H1 (cell line): ENCODE results near the gene UPF1. TPM values are rescaled to one million over a fixed set of nuclear protein-coding genes. Genes with fewer than 3 reads are reported as not detected.

Experiments
- CTCF ChIA-PET: fragments of 300-600 bp; sonication (Branson Sonifier 250); formaldehyde crosslinking; loops from one replicate; lab custom pipeline; 2021; ENCODE audit not compliant: partially characterized antibody; lab: Charles Lee
- POLR2A ChIA-PET: fragments of 300-600 bp; sonication (Branson Sonifier 250); formaldehyde crosslinking; loops from one replicate; lab custom pipeline; 2021; ENCODE audit warnings: inconsistent platforms; ENCODE audit not compliant: partially characterized antibody; lab: Charles Lee
- DNase-seq, 2 experiments: peaks; one replicate each; pipeline versions ENCODE4 v3.0.0 to v3.0.0-alpha.2; 2010 to 2022; ENCODE audit warnings: low spot score in 2 of 2, low read depth in 1 of 2, mixed read lengths in 1 of 2
- FAIRE-seq: peaks from 2 replicates; lab custom pipeline; 2011; peaks lifted over from hg19 to GRCh38; lab: Jason Lieb, UNC
- H2AFZ ChIP-seq: 2 replicates; pipeline ENCODE4 v1.8.1; 2012; ENCODE audit warnings: low read length, inconsistent platforms
- H2AK5ac ChIP-seq: 2 replicates; pipeline ENCODE4 v1.6.1; 2013; ENCODE audit warnings: low read depth, low read length
- H2BK120ac ChIP-seq: replicated peaks from 2 replicates; pipeline ENCODE3; 2013; ENCODE audit warnings: low read depth, low read length, inconsistent platforms
- H2BK12ac ChIP-seq: 2 replicates; pipeline ENCODE4 v1.6.1; 2013; ENCODE audit warnings: low read depth, low read length
- H2BK15ac ChIP-seq: 2 replicates; pipeline ENCODE4 v1.6.1; 2013; ENCODE audit warnings: low read length
- H2BK20ac ChIP-seq: 2 replicates; pipeline ENCODE4 v1.6.1; 2013; ENCODE audit warnings: low read length
- H2BK5ac ChIP-seq: 2 replicates; pipeline ENCODE4 v1.6.1; 2013; ENCODE audit warnings: low read depth, low read length
- H3K14ac ChIP-seq: 2 replicates; pipeline ENCODE4 v1.6.1; 2013; ENCODE audit warnings: inconsistent platforms; ENCODE audit not compliant: insufficient read length
- H3K18ac ChIP-seq: 2 replicates; pipeline ENCODE4 v1.6.1; 2013; ENCODE audit warnings: low read length; ENCODE audit errors: extremely low read depth
- H3K23ac ChIP-seq: 2 replicates; pipeline ENCODE4 v1.6.1; 2013; ENCODE audit warnings: inconsistent platforms; ENCODE audit not compliant: insufficient read length
- H3K23me2 ChIP-seq: 2 replicates; pipeline ENCODE4 v1.6.1; 2013; ENCODE audit warnings: low read depth, low read length
- H3K27ac ChIP-seq: 2 replicates; pipeline ENCODE4 v1.6.1; 2011; ENCODE audit warnings: low read depth, low read length, inconsistent platforms
- H3K27me3 ChIP-seq, 4 experiments: replicated peaks in 1 of 4; 1 replicate in 1 of 4; 2 replicates in 3 of 4; pipeline versions ENCODE4 v1.6.1 to v1.8.1; 2011 to 2013; ENCODE audit warnings: low read length in 3 of 4, mild to moderate bottlenecking in 3 of 4, inconsistent platforms in 2 of 4, mixed read lengths in 2 of 4, moderate library complexity in 1 of 4; ENCODE audit not compliant: control insufficient read depth in 3 of 4, insufficient read depth in 3 of 4; ENCODE audit errors: extremely low read depth in 1 of 4
- H3K36me3 ChIP-seq, 4 experiments: 2 replicates each; pipeline versions ENCODE4 v1.6.1 to v1.8.1; 2011 to 2013; ENCODE audit warnings: mild to moderate bottlenecking in 4 of 4, low read length in 3 of 4, moderate library complexity in 2 of 4, control low read depth in 1 of 4, inconsistent platforms in 1 of 4; ENCODE audit not compliant: insufficient read depth in 4 of 4, control insufficient read depth in 2 of 4
- H3K4ac ChIP-seq: replicated peaks from 2 replicates; pipeline ENCODE3; 2013; ENCODE audit warnings: low read length, low read depth, mixed read lengths, inconsistent platforms; ENCODE audit not compliant: insufficient read length
- H3K4me1 ChIP-seq, 4 experiments: replicated peaks in 1 of 4; 1 replicate in 1 of 4; 2 replicates in 3 of 4; pipeline versions ENCODE4 v1.6.1 to v1.8.1; 2011 to 2013; ENCODE audit warnings: low read length in 3 of 4, inconsistent platforms in 2 of 4, mixed read lengths in 1 of 4; ENCODE audit not compliant: insufficient read depth in 4 of 4, control insufficient read depth in 3 of 4
- H3K4me2 ChIP-seq, 2 experiments: 2 replicates each; pipeline versions ENCODE4 v1.6.1 to v1.8.1; 2011 to 2013; ENCODE audit warnings: low read depth in 2 of 2, low read length in 2 of 2, control low read depth in 1 of 2, inconsistent platforms in 1 of 2, mild to moderate bottlenecking in 1 of 2; ENCODE audit not compliant: insufficient read depth in 1 of 2
- H3K4me3 ChIP-seq, 4 experiments: fragments of 200-600, 300-600 bp in 1 of 4; sonication (generic), shearing (Covaris generic), sonication (Bioruptor Twin) in 1 of 4; 2 replicates each; pipeline versions ENCODE4 v1.5.1 to v1.8.1; 2011 to 2016; ENCODE audit warnings: low read length in 4 of 4, low read depth in 3 of 4, control low read depth in 2 of 4, inconsistent platforms in 2 of 4, mild to moderate bottlenecking in 2 of 4, mixed read lengths in 1 of 4, moderate library complexity in 1 of 4; ENCODE audit not compliant: insufficient read depth in 2 of 4; ENCODE audit errors: extremely low read depth in 1 of 4
- H3K56ac ChIP-seq: replicated peaks from 2 replicates; pipeline ENCODE3; 2013; ENCODE audit warnings: low read depth, mild to moderate bottlenecking, mixed read lengths, low read length, inconsistent platforms; ENCODE audit not compliant: insufficient read length
- H3K79me1 ChIP-seq: 2 replicates; pipeline ENCODE4 v1.6.1; 2013; ENCODE audit warnings: low read depth, low read length, control low read depth
- H3K79me2 ChIP-seq, 2 experiments: 2 replicates each; pipeline versions ENCODE4 v1.6.1 to v1.8.1; 2012 to 2013; ENCODE audit warnings: low read length in 2 of 2, mild to moderate bottlenecking in 2 of 2, inconsistent platforms in 1 of 2; ENCODE audit not compliant: insufficient read depth in 2 of 2, control insufficient read depth in 1 of 2
- H3K9ac ChIP-seq, 4 experiments: replicated peaks in 1 of 4; 1 replicate in 1 of 4; 2 replicates in 3 of 4; pipeline versions ENCODE4 v1.6.1 to v1.8.1; 2011 to 2013; ENCODE audit warnings: low read depth in 3 of 4, low read length in 3 of 4, control low read depth in 2 of 4, mild to moderate bottlenecking in 2 of 4, moderate library complexity in 2 of 4, inconsistent platforms in 1 of 4; ENCODE audit errors: extremely low read depth in 1 of 4
- H3K9me3 ChIP-seq, 2 experiments: 2 replicates each; pipeline versions ENCODE4 v1.6.1 to v1.8.1; 2012 to 2013; ENCODE audit warnings: mild to moderate bottlenecking in 2 of 2, moderate library complexity in 2 of 2, control low read depth in 1 of 2, inconsistent platforms in 1 of 2, low read depth in 1 of 2, low read length in 1 of 2, mixed read lengths in 1 of 2; ENCODE audit not compliant: insufficient read depth in 2 of 2
- H4K20me1 ChIP-seq, 2 experiments: replicated peaks in 1 of 2; 2 replicates each; pipeline versions ENCODE3 to v1.8.1; 2011 to 2013; ENCODE audit warnings: inconsistent platforms in 2 of 2, low read length in 2 of 2, mild to moderate bottlenecking in 1 of 2; ENCODE audit not compliant: insufficient read depth in 2 of 2, control insufficient read depth in 1 of 2
- H4K5ac ChIP-seq: 2 replicates; pipeline ENCODE4 v1.6.1; 2013; ENCODE audit warnings: low read length, low read depth, mixed read lengths, inconsistent platforms; ENCODE audit not compliant: insufficient read length
- H4K8ac ChIP-seq: 2 replicates; pipeline ENCODE4 v1.8.0; 2013; ENCODE audit warnings: mild to moderate bottlenecking, moderate library complexity, low read length, inconsistent platforms; ENCODE audit not compliant: insufficient read depth; ENCODE audit errors: extremely low read depth
- H4K91ac ChIP-seq: replicated peaks from 2 replicates; pipeline ENCODE3; 2013; ENCODE audit warnings: low read length, mixed read lengths, inconsistent platforms; ENCODE audit not compliant: insufficient read length
- CEBPB ChIP-seq: IDR thresholded peaks from 2 replicates; pipeline ENCODE4 v1.6.1; 2012; ENCODE audit warnings: low read depth, low read length
- JUN ChIP-seq: IDR thresholded peaks from 2 replicates; pipeline ENCODE4 v1.6.1; 2011; ENCODE audit warnings: low read depth, mild to moderate bottlenecking, improper control_type of control experiment, low read length
- JUND ChIP-seq: IDR thresholded peaks from 2 replicates; pipeline ENCODE4 v1.6.1; 2011; ENCODE audit warnings: mild to moderate bottlenecking, improper control_type of control experiment, low read length
- POU5F1 ChIP-seq: IDR thresholded peaks from 2 replicates; pipeline ENCODE4 v1.6.1; 2011; ENCODE audit warnings: low read depth, mild to moderate bottlenecking, low read length, moderate library complexity
- RAD21 ChIP-seq, 2 experiments: IDR thresholded peaks in 1 of 2; conservative IDR thresholded peaks in 1 of 2; 2 replicates each; pipeline ENCODE4 v1.6.1; 2011; ENCODE audit warnings: low read depth in 2 of 2, low read length in 2 of 2, improper control_type of control experiment in 1 of 2, inconsistent platforms in 1 of 2, mild to moderate bottlenecking in 1 of 2, moderate library complexity in 1 of 2
- TAF1 ChIP-seq: IDR thresholded peaks from 2 replicates; pipeline ENCODE4 v1.6.1; 2011; ENCODE audit warnings: mild to moderate bottlenecking, low read depth, low read length
- TBP ChIP-seq: IDR thresholded peaks from 2 replicates; pipeline ENCODE4 v1.6.1; 2011; ENCODE audit warnings: low read depth, low read length, improper control_type of control experiment
- YY1 ChIP-seq: IDR thresholded peaks from 2 replicates; pipeline ENCODE4 v1.6.1; 2011; ENCODE audit warnings: low read depth, mild to moderate bottlenecking, low read length
- WGBS, 2 experiments: shearing (Covaris generic) in 1 of 2; methylation state at CpG; one replicate each; pipeline versions ENCODE4 v1.1.6 to v1.1.7; 2013 to 2015; ENCODE audit warnings: low lambda C conversion rate in 2 of 2, mixed read lengths in 2 of 2, inconsistent platforms in 1 of 2, low coverage in 1 of 2, missing lambda C conversion rate in 1 of 2; ENCODE audit not compliant: insufficient replicate concordance in 2 of 2, insufficient coverage in 1 of 2, insufficient read length in 1 of 2; ENCODE audit errors: extremely low coverage in 1 of 2, missing lambda C conversion rate in 1 of 2; 5-methylcytosine and 5-hydroxymethylcytosine counted together
- polyA plus RNA-seq, 7 experiments: library from polyadenylated mRNA; depleted of rRNA in 3 of 7; stranded (reverse) in 5 of 7; unstranded in 2 of 7; fragments of >200 nt in 5 of 7; fragments of 200-250 nt in 2 of 7; gene quantifications; 1 replicate in 5 of 7; 2 replicates in 1 of 7; 4 replicates in 1 of 7; pipeline versions ENCODE4 v1.2.1 to v1.2.3, GENCODE V29; 2011 to 2013; ENCODE audit warnings: missing spikeins in 2 of 7, mixed read lengths in 2 of 7
- total RNA-seq: library from RNA; stranded (reverse); fragmentation: NEBNext Ultra II Directional; extraction: Animal tissue kit (Norgen Biotek cat#: 25700); gene quantifications from 2 replicates; pipeline ENCODE4 v1.2.1, GENCODE V29; 2021
- TF ChIP-seq, protein P1 (sequence below): IDR thresholded peaks from 2 replicates; pipeline ENCODE4 v1.6.1; 2011; ENCODE audit warnings: low read length, improper control_type of control experiment
- TF ChIP-seq, protein P2 (sequence below): IDR thresholded peaks from 2 replicates; pipeline ENCODE4 v1.6.1; 2012; ENCODE audit warnings: inconsistent platforms

Gene UPF1
- total and polyA plus RNA-seq, 2 of the 8 experiments (the other 6 are each of a cell fraction or from before 2014, with no cell fraction given) = 46.4 to 62.0 TPM

DNA sequence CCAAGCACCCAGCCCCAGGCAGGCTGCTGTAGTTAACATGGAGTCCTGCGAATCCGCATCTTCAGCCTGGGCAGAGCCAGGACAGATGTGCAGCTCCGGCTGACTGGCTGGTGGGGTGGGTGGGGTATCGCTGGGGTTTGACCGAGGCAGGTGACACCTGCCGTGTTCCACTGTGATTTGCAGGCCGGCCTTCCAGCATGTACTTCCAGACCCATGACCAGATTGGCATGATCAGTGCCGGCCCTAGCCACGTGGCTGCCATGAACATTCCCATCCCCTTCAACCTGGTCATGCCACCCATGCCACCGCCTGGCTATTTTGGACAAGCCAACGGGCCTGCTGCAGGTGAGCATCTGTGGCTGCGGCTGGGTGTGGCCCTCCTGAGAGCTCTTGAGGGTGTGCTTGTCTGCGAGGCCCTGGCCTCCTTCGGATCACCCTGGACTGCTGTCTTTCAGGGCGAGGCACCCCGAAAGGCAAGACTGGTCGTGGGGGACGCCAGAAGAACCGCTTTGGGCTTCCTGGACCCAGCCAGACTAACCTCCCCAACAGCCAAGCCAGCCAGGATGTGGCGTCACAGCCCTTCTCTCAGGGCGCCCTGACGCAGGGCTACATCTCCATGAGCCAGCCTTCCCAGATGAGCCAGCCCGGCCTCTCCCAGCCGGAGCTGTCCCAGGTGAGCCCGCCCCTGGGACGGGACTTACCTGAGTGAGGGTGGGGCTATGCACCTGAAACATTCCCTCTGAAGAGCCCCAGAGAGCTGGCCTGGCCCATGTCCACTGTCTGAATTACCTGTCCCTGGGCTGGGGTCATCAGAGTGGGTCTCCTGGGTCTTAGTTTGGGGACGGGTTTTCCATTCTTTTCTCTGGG is 33.6 kb downstream of the UPF1 start:
- Histone ChIP-seq H2BK15ac (no peak overlapping the region), H3K9me3 (no peaks in the 10 kb centered on the region), H2BK120ac (no peak overlapping the region), H3K27ac (no peak overlapping the region), H3K23me2 (no peaks in the 10 kb centered on the region; the same call in 1 of the 2 replicates), H4K20me1 (peaks cover 5 to 24% of the 10 kb centered on the region in 2 experiments), H4K91ac (no peak overlapping the region), H3K27me3 (no peaks in the 10 kb centered on the region), H3K23ac (no peak overlapping the region), H3K4me3 (no peak overlapping the region), H3K9ac (no peak overlapping the region), H3K79me1 (no peaks in the 10 kb centered on the region; the same call in 1 of the 2 replicates), H2BK5ac (no peak overlapping the region), H2AFZ (no peak overlapping the region), H3K4ac (no peak overlapping the region), H2BK20ac (no peak overlapping the region), H3K14ac (no peak overlapping the region), H2BK12ac (no peak overlapping the region), H2AK5ac (no peak overlapping the region), H3K18ac (no peak overlapping the region), H3K4me2 (no peak overlapping the region), H3K4me1 (peaks cover 0 to 8% (median under 1%) of the 10 kb centered on the region in 4 experiments; a peak in 3 of 7 replicates), H3K79me2 (no peaks in the 10 kb centered on the region), H4K5ac (no peak overlapping the region), H3K56ac (no peak overlapping the region), H3K36me3 (peaks cover 26 to 54% (median 41%) of the 10 kb centered on the region in 4 experiments), H4K8ac (no peak overlapping the region)
- ChIA-PET POLR2A (interaction anchor here (0.8 to 1.2 kb wide), 3 partner anchors 9 to 21 kb away, joined by 3 to 4 read pairs (median 4); no protein-coding TSS in a partner anchor), CTCF (interaction anchor here (0.7 to 15.1 kb wide), 18 partner anchors 9 to 280 kb away, joined by 3 to 247 read pairs (median 4); partner anchors contain the start of gene CERS1)
- FAIRE-seq = no peak
- WGBS, 2 experiments = 92% methylated on average over 25 of the region's 27 CpGs; no CpG with 5 or more reads in 1 of the 2 experiments
- no peak for DNase-seq
- TF ChIP-seq RAD21 (IDR thresholded peaks at IDR 0.05 in 1 of 2, conservative IDR thresholded peaks at IDR 0.05 in 1 of 2; ENCODE audit: low read depth in 2 of 2, low read length in 2 of 2) (no peak), POU5F1 (no peak), YY1 (no peak), TAF1 (no peak), JUN (no peak), CEBPB (no peak), TBP (no peak), JUND (no peak)
- TF ChIP-seq, protein P1, sequence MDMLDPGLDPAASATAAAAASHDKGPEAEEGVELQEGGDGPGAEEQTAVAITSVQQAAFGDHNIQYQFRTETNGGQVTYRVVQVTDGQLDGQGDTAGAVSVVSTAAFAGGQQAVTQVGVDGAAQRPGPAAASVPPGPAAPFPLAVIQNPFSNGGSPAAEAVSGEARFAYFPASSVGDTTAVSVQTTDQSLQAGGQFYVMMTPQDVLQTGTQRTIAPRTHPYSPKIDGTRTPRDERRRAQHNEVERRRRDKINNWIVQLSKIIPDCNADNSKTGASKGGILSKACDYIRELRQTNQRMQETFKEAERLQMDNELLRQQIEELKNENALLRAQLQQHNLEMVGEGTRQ = no peak
- TF ChIP-seq, protein P2, sequence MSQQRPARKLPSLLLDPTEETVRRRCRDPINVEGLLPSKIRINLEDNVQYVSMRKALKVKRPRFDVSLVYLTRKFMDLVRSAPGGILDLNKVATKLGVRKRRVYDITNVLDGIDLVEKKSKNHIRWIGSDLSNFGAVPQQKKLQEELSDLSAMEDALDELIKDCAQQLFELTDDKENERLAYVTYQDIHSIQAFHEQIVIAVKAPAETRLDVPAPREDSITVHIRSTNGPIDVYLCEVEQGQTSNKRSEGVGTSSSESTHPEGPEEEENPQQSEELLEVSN = no peak
